Measurements from ENCODE around the gene EIF5AL1.
"Not testable (repeated sequence)": the region's sequence is repeated elsewhere in the genome, so short reads cannot be mapped to it uniquely, and the experiment has no call there.

DNA sequence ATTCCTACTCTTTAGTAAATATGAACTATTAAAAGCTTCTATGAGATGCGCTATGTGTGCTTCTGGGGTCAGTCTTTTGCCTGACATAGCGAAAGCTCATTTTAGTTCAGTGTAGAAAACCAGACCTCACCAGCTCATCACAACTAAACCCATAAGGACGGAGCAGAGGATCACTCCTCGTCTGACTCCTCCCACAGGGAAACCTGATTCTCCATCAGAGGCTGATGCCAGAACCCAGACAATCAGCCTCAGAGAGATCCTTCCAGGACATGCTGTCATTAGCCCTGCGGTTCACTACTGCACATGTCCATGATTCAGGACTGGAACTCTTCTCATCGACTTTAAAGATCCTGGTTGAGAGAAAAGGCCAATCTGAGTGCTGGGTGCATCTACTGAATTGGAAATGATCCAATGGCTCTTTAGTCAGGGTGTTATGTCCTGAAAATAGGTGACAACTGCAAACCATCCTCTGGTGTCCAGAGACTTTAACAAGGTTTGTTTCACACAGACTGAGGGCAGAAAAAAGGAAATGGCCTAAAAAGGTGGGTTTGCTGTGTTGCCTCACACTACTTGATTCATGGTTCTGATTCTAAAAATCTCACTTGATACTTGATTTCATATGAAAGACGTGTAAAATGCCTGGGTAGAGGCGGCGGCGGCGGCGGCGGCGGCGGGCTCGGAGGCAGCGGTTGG is at the start of gene EIF5AL1:
- not testable (repeated sequence) for TF ChIP-seq GLI4 (tag by site-specific recombination; IDR thresholded peaks at IDR 0.05); ZNF341 (tag by site-specific recombination; IDR thresholded peaks at IDR 0.05; ENCODE audit: low read depth); ZNF404 (tag by site-specific recombination; IDR thresholded peaks at IDR 0.05); ZNF623 (tag by site-specific recombination; IDR thresholded peaks at IDR 0.05); MZF1 (tag by site-specific recombination; IDR thresholded peaks at IDR 0.05; ENCODE audit: borderline replicate concordance); ZNF16 (tag by site-specific recombination; IDR thresholded peaks at IDR 0.05; ENCODE audit: low read depth); ZNF777 (tag by site-specific recombination; IDR thresholded peaks at IDR 0.05; ENCODE audit: borderline replicate concordance); ZNF174 (tag by site-specific recombination; IDR thresholded peaks at IDR 0.05)
- TF ChIP-seq, protein P1, sequence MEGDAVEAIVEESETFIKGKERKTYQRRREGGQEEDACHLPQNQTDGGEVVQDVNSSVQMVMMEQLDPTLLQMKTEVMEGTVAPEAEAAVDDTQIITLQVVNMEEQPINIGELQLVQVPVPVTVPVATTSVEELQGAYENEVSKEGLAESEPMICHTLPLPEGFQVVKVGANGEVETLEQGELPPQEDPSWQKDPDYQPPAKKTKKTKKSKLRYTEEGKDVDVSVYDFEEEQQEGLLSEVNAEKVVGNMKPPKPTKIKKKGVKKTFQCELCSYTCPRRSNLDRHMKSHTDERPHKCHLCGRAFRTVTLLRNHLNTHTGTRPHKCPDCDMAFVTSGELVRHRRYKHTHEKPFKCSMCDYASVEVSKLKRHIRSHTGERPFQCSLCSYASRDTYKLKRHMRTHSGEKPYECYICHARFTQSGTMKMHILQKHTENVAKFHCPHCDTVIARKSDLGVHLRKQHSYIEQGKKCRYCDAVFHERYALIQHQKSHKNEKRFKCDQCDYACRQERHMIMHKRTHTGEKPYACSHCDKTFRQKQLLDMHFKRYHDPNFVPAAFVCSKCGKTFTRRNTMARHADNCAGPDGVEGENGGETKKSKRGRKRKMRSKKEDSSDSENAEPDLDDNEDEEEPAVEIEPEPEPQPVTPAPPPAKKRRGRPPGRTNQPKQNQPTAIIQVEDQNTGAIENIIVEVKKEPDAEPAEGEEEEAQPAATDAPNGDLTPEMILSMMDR (tag by site-specific recombination; IDR thresholded peaks at IDR 0.05): not testable (repeated sequence)
- TF ChIP-seq, protein P2, sequence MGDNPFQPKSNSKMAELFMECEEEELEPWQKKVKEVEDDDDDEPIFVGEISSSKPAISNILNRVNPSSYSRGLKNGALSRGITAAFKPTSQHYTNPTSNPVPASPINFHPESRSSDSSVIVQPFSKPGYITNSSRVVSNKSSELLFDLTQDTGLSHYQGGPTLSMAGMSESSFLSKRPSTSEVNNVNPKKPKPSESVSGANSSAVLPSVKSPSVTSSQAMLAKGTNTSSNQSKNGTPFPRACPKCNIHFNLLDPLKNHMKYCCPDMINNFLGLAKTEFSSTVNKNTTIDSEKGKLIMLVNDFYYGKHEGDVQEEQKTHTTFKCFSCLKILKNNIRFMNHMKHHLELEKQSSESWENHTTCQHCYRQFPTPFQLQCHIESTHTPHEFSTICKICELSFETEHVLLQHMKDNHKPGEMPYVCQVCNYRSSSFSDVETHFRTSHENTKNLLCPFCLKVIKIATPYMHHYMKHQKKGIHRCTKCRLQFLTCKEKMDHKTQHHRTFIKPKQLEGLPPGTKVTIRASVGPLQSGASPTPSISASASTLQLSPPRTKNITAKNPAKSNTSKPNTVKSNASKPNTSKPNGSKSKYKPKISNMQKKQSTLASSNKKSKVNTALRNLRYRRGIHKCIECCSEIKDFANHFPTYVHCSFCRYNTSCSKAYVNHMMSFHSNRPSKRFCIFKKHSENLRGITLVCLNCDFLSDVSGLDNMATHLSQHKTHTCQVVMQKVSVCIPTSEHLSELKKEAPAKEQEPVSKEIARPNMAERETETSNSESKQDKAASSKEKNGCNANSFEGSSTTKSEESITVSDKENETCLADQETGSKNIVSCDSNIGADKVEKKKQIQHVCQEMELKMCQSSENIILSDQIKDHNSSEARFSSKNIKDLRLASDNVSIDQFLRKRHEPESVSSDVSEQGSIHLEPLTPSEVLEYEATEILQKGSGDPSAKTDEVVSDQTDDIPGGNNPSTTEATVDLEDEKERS (tag by site-specific recombination; IDR thresholded peaks at IDR 0.05): not testable (repeated sequence)

Data from HEK293 (cell line).